RWPE1 (cell line): Measurements from ENCODE around the gene CUL7.
A peak's percentile ranks its signal among the peaks of the same experiment; 100 is the strongest.
"Not testable (repeated sequence)": the region's sequence is repeated elsewhere in the genome, so short reads cannot be mapped to it uniquely, and the experiment has no call there.

Experiments
- CTCF ChIA-PET: fragments of 350-600 bp; sonication (Branson Sonifier 250); formaldehyde crosslinking; extraction: SDS; loops from one replicate; lab custom pipeline; 2021; lab: Yijun Ruan, JAX
- POLR2A ChIA-PET: fragments of 400-600 bp; formaldehyde crosslinking; extraction: SDS; loops from one replicate; lab custom pipeline; 2020; ENCODE audit warnings: antibody characterized with exemption; ENCODE audit not compliant: low non-redundant PET; lab: Yijun Ruan, JAX
- DNase-seq: peaks from one replicate; pipeline ENCODE4 v3.0.0; 2012; ENCODE audit warnings: low spot score
- H3K27ac ChIP-seq: fragments of 450-650 bp; 2 replicates; pipeline ENCODE4 v1.5.1; 2017
- TF ChIP-seq, protein P1 (sequence below): fragments of 450-650 bp; conservative IDR thresholded peaks from 2 replicates; pipeline ENCODE4 v1.5.1; 2017; ENCODE audit warnings: low read depth, mild to moderate bottlenecking

Gene CUL7

GRCh38 chr6:43007126-43007525 lies 46.5 kb downstream of the CUL7 start:
- CTCF ChIA-PET = interaction anchor here (0.7 kb wide), 2 partner anchors 80 to 81 kb away, joined by 3 to 7 read pairs; no protein-coding TSS in a partner anchor
- TF ChIP-seq, protein P1, sequence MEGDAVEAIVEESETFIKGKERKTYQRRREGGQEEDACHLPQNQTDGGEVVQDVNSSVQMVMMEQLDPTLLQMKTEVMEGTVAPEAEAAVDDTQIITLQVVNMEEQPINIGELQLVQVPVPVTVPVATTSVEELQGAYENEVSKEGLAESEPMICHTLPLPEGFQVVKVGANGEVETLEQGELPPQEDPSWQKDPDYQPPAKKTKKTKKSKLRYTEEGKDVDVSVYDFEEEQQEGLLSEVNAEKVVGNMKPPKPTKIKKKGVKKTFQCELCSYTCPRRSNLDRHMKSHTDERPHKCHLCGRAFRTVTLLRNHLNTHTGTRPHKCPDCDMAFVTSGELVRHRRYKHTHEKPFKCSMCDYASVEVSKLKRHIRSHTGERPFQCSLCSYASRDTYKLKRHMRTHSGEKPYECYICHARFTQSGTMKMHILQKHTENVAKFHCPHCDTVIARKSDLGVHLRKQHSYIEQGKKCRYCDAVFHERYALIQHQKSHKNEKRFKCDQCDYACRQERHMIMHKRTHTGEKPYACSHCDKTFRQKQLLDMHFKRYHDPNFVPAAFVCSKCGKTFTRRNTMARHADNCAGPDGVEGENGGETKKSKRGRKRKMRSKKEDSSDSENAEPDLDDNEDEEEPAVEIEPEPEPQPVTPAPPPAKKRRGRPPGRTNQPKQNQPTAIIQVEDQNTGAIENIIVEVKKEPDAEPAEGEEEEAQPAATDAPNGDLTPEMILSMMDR = no peak
- H3K27ac ChIP-seq = no peak overlapping the region
- no peak for DNase-seq
- POLR2A ChIA-PET = no interaction called here

- ChIA-PET POLR2A (no interaction called here), CTCF (interaction anchor here (0.8 kb wide), 1 partner anchor 137 kb away, joined by 3 read pairs; no protein-coding TSS in a partner anchor)
- H3K27ac ChIP-seq = 0 out of 2 replicates have a peak overlapping the region, but pooled peaks have one; percentile 6
- TF ChIP-seq, protein P1 = no peak
- DNase-seq = no peak
Measured at GRCh38 chr6:43006251-43006650, 47.4 kb downstream of the CUL7 start.

- no peak overlapping the region for H3K27ac ChIP-seq
- no peak for DNase-seq
- POLR2A ChIA-PET = no interaction called here
- CTCF ChIA-PET = interaction anchor here (0.8 kb wide), 1 partner anchor 138 kb away, joined by 3 read pairs; no protein-coding TSS in a partner anchor
- TF ChIP-seq, protein P1 = no peak
Measured at GRCh38 chr6:43005844-43006243, 47.8 kb downstream of the CUL7 start.

DNA sequence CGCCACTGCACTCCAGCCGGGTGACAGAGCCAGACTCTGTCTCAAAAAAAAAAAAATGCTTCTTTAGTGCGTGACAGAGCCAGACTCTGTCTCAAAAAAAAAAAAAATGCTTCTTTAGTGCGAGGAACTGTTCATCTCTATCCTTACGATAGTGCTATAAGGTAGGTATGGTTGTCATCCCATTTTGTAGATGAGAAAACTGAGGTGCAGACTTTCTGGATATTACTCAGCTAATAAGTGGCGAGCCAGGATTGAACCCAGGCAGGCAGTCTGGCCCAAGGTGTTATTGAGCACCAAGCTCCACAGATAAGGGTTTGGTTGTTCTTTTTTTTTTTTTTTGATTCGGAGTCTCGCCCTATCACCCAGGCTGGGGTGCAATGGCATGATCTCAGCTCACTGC lies 51.8 kb downstream of the CUL7 start:
- DNase-seq = no peak
- no peak overlapping the region for H3K27ac ChIP-seq
- POLR2A ChIA-PET = no interaction called here
- TF ChIP-seq, protein P1 = no peak
- CTCF ChIA-PET = interaction anchor here (0.6 kb wide), 1 partner anchor 9 kb away, joined by 4 read pairs; no protein-coding TSS in a partner anchor

- H3K27ac ChIP-seq, DNase-seq, CTCF ChIA-PET, POLR2A ChIA-PET: not testable (repeated sequence)
Measured at GRCh38 chr6:42998205-42998604, 55.4 kb downstream of the CUL7 start.

GRCh38 chr6:42996513-42996912 lies 57.1 kb downstream of the CUL7 start:
- H3K27ac ChIP-seq = peak overlapping the region; percentile 23; the same call in 1 of the 2 replicates
- no peak for DNase-seq
- POLR2A ChIA-PET = interaction anchor here (1.1 to 1.3 kb wide), 2 partner anchors 12 to 67 kb away, joined by 4 read pairs; partner anchors contain the start of genes CNPY3 and PPP2R5D
- CTCF ChIA-PET = no interaction called here
- TF ChIP-seq, protein P1 = no peak

GRCh38 chr6:42993445-42993844 lies 60.2 kb downstream of the CUL7 start:
- no peak overlapping the region for H3K27ac ChIP-seq
- ChIA-PET CTCF (no interaction called here), POLR2A (no interaction called here)
- no peak for DNase-seq
- TF ChIP-seq, protein P1 = no peak
